T follicular helper cell (primary cell): ENCODE measurements around the gene ERBB4.

Source experiments
- DNase-seq: peaks from one replicate; pipeline ENCODE4 v3.0.0-alpha.2; 2020; ENCODE audit warnings: low read depth

ERBB4 gene

GRCh38 chr2:211930331-211930730, 608.3 kb downstream of the ERBB4 start:
- DNase-seq = no peak

- DNase-seq = no peak
These were observed 610.4 kb downstream of the ERBB4 start for GRCh38 chr2:211928201-211928600.

- DNase-seq = no peak
These were observed 615.6 kb downstream of the ERBB4 start for GRCh38 chr2:211923019-211923418.

GRCh38 chr2:211903961-211904360, 634.6 kb downstream of the ERBB4 start:
- DNase-seq = no peak

GRCh38 chr2:211901226-211901846, 637.3 kb downstream of the ERBB4 start:
- no peak for DNase-seq

GRCh38 chr2:211900518-211900917, 638.1 kb downstream of the ERBB4 start:
- no peak for DNase-seq

GRCh38 chr2:211900000-211900399, 638.6 kb downstream of the ERBB4 start:
- DNase-seq = no peak

- no peak for DNase-seq
These were observed 639.9 kb downstream of the ERBB4 start for GRCh38 chr2:211898702-211899101.

GRCh38 chr2:211881449-211881848, 657.2 kb downstream of the ERBB4 start:
- no peak for DNase-seq

GRCh38 chr2:211879323-211879722, 659.3 kb downstream of the ERBB4 start:
- DNase-seq = no peak

GRCh38 chr2:211877061-211877460, 661.5 kb downstream of the ERBB4 start:
- no peak for DNase-seq

- no peak for DNase-seq
These were observed 663.1 kb downstream of the ERBB4 start for GRCh38 chr2:211875488-211875887.

GRCh38 chr2:211868996-211869533, 669.5 kb downstream of the ERBB4 start:
- DNase-seq = no peak

- no peak for DNase-seq
These were observed 670.7 kb downstream of the ERBB4 start for GRCh38 chr2:211867845-211868451.

- DNase-seq = no peak
These were observed 674.3 kb downstream of the ERBB4 start for GRCh38 chr2:211864328-211864727.

GRCh38 chr2:211860224-211860623, 678.4 kb downstream of the ERBB4 start:
- DNase-seq = no peak

GRCh38 chr2:211854832-211855231, 683.8 kb downstream of the ERBB4 start:
- DNase-seq = no peak

GRCh38 chr2:211846714-211847113, 691.9 kb downstream of the ERBB4 start:
- no peak for DNase-seq

- DNase-seq = no peak
These were observed 692.6 kb downstream of the ERBB4 start for GRCh38 chr2:211846036-211846400.

- DNase-seq = no peak
These were observed 693.1 kb downstream of the ERBB4 start for GRCh38 chr2:211845338-211846035.

- no peak for DNase-seq
These were observed 700.9 kb downstream of the ERBB4 start for GRCh38 chr2:211837706-211838105.

GRCh38 chr2:211837206-211837605, 701.4 kb downstream of the ERBB4 start:
- DNase-seq = no peak

GRCh38 chr2:211836409-211836808, 702.2 kb downstream of the ERBB4 start:
- DNase-seq = no peak
